Left ventricle myocardium superior (tissue), 1 donor: ENCODE data around the gene ARL4C. TPM values are rescaled to one million over a fixed set of nuclear protein-coding genes. Genes with fewer than 3 reads are reported as not detected.
"Not testable (repeated sequence)": the region's sequence is repeated elsewhere in the genome, so short reads cannot be mapped to it uniquely, and the experiment has no call there.

Experiments used
- ATAC-seq: fragments of 200-7000 bp; cut with Tn5 transposase; one replicate; pipeline ENCODE4 v1.9.1; 2020; ENCODE audit warnings: mild to moderate bottlenecking, moderate library complexity
- DNase-seq: peaks from one replicate; pipeline ENCODE4 v3.0.0-alpha.2; 2020
- intact Hi-C: fragments of 100-400 bp; cut with micrococcal nuclease; formaldehyde crosslinking; loops from one replicate; pipeline ENCODE4 v1.11.0; 2022
- total RNA-seq: library from RNA; stranded (reverse); fragmentation: NEBNext Ultra II Directional; extraction: Animal tissue kit (Norgen Biotek cat#: 25700); gene quantifications from one replicate; pipeline ENCODE4 v1.2.1, GENCODE V29; 2021
- donor health status: DM: no; HTN: yes; CAD: no; lungs with severe emphysema.

ARL4C gene
- total RNA-seq, 1 donor from 2014 or later, result 1.5 TPM

GRCh38 chr2:234480337-234480736 lies 16.5 kb downstream of the ARL4C start:
- DNase-seq, result no peak
- intact Hi-C loops, result no loop called here
- ATAC-seq, result no peak

GRCh38 chr2:234479465-234479864 lies 17.4 kb downstream of the ARL4C start:
- intact Hi-C loops, result no loop called here
- ATAC-seq (no peak), DNase-seq (no peak)

GRCh38 chr2:234478121-234478858 lies 18.6 kb downstream of the ARL4C start:
- intact Hi-C loops, result no loop called here
- no peak for ATAC-seq
- DNase-seq, result no peak

GRCh38 chr2:234476766-234477165 lies 20.1 kb downstream of the ARL4C start:
- ATAC-seq, result no peak

GRCh38 chr2:234474654-234475053 lies 22.2 kb downstream of the ARL4C start:
- DNase-seq, result no peak
- no peak for ATAC-seq
- intact Hi-C loops, result no loop called here

More at GRCh38 chr2:234476766-234477165, 20.1 kb downstream of the ARL4C start:
- no peak for DNase-seq
- intact Hi-C loops, result no loop called here

GRCh38 chr2:234472155-234472554 lies 24.7 kb downstream of the ARL4C start:
- no peak for DNase-seq

GRCh38 chr2:234469972-234470371 lies 26.9 kb downstream of the ARL4C start:
- DNase-seq (no peak), ATAC-seq (no peak)
- intact Hi-C loops, result no loop called here

More at GRCh38 chr2:234472155-234472554, 24.7 kb downstream of the ARL4C start:
- intact Hi-C loops, result no loop called here
- ATAC-seq, result no peak

- ATAC-seq, result no peak
- intact Hi-C loops, result no loop called here
- DNase-seq, result no peak
These were observed 27.5 kb downstream of the ARL4C start for GRCh38 chr2:234469251-234469845.

GRCh38 chr2:234468503-234468902 lies 28.4 kb downstream of the ARL4C start:
- ATAC-seq (peak; percentile 99), DNase-seq (peak; percentile 82)
- intact Hi-C loops, result no loop called here

- intact Hi-C loops, result no loop called here
- ATAC-seq, result no peak
These were observed 29.6 kb downstream of the ARL4C start for GRCh38 chr2:234467289-234467688.

GRCh38 chr2:234464291-234464645 lies 32.6 kb downstream of the ARL4C start:
- ATAC-seq, result no peak
- intact Hi-C loops, result no loop called here

More at GRCh38 chr2:234467289-234467688, 29.6 kb downstream of the ARL4C start:
- no peak for DNase-seq

GRCh38 chr2:234463626-234464290 lies 33.1 kb downstream of the ARL4C start:
- ATAC-seq, result no peak
- DNase-seq, result no peak
- intact Hi-C loops, result no loop called here

More at GRCh38 chr2:234464291-234464645, 32.6 kb downstream of the ARL4C start:
- DNase-seq, result no peak

GRCh38 chr2:234462218-234462992 lies 34.5 kb downstream of the ARL4C start:
- intact Hi-C loops, result no loop called here
- ATAC-seq (no peak), DNase-seq (no peak)

- ATAC-seq (peak; percentile 63), DNase-seq (no peak)
- intact Hi-C loops, result no loop called here
These were observed 37.4 kb downstream of the ARL4C start for GRCh38 chr2:234459401-234460009.

- intact Hi-C loops, result no loop called here
- ATAC-seq, result no peak
- DNase-seq, result no peak
These were observed 38.4 kb downstream of the ARL4C start for GRCh38 chr2:234458466-234458865.

- intact Hi-C loops, result no loop called here
- DNase-seq, result no peak
- ATAC-seq, result no peak
These were observed 39.5 kb downstream of the ARL4C start for GRCh38 chr2:234457421-234457820.

GRCh38 chr2:234455246-234455645 lies 41.6 kb downstream of the ARL4C start:
- DNase-seq, intact Hi-C loops, ATAC-seq: not testable (repeated sequence)

GRCh38 chr2:234454433-234454832 lies 42.4 kb downstream of the ARL4C start:
- DNase-seq (no peak), ATAC-seq (no peak)
- intact Hi-C loops, result no loop called here

- DNase-seq, result no peak
- no peak for ATAC-seq
- intact Hi-C loops, result no loop called here
These were observed 43.7 kb downstream of the ARL4C start for GRCh38 chr2:234453216-234453615.
